HG03342 (cell line): ENCODE data around the gene TTC34.

Experiments used
- ATAC-seq: cut with Tn5 transposase; IDR thresholded peaks from one replicate; pipeline ENCODE4 v1.9.1; 2021; ENCODE audit warnings: mild to moderate bottlenecking, moderate library complexity; ENCODE audit not compliant: unreplicated experiment

The TTC34 gene

DNA sequence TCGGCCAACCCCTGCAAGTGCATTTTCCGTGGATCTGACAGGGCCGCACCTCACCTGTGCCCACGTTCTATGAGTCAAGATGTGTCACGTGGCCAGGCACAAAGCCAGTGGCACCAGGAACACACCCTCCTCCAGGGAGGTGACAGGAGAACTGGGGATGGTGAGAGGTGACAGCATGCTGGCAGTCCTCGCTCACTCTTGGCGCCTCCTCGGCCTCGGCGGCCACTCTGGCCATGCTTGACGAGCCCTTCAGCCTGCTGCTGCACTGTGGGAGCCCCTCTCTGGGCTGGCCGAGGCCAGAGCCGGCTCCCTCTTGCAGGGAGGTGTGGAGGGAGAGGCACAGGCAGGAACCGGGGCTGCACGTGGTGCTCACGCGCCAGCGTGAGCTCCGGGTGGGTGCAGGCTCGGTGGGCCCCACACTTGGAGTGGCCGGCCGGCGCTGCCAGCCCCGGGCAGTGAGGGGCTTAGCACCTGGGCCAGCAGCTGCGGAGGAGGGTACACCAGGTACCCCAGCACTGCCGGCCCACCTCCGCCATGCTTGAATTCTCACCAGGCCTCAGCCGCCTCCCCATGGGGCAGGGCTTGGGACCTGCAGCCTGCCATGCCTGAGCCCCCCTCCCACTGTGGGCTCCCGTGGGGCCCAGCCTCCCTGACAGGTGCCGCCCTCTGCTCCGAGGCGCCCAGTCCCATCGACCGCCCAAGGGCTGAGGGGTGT, 11.6 kb upstream of the TTC34 start:
- ATAC-seq: no peak

DNA sequence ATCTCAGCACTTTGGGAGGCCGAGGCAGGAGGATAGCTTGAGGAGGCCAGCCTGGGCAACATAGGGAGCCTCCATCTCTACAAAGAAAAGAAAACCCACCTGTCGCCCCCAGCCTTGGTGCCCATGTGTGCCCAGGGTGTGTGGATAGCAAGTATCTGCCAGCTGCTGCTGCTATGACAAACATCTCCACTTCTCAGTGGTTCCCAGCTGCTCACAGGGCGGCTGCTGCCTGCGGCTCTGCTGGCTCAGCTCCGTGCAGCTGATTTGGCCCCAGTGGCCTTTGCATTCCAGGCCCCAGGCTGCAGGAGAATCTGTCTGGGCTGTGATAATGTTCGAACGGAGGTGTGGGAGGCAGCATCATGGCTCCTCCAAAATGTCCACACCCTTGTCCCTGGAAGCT, 10.6 kb upstream of the TTC34 start:
- no peak for ATAC-seq

DNA sequence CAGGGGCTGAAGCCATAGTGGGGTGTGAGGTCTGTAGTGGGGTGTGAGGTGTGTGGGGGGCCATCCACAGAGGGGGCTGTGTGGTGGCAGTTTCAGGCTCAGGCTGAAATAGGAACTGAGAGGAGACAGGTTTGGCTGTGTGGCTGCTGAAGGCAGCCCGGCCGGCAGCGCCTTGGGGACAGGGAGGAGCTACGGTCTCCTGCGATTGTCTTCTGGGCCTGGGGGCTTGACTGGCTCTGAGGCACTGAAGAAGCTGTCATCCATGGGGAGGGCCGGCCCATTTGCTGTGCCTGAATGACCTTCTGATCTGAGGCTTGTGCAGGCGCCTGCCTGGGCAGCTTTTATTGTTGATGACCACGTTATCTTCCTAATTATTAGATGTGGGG, 10.0 kb upstream of the TTC34 start:
- no peak for ATAC-seq

DNA sequence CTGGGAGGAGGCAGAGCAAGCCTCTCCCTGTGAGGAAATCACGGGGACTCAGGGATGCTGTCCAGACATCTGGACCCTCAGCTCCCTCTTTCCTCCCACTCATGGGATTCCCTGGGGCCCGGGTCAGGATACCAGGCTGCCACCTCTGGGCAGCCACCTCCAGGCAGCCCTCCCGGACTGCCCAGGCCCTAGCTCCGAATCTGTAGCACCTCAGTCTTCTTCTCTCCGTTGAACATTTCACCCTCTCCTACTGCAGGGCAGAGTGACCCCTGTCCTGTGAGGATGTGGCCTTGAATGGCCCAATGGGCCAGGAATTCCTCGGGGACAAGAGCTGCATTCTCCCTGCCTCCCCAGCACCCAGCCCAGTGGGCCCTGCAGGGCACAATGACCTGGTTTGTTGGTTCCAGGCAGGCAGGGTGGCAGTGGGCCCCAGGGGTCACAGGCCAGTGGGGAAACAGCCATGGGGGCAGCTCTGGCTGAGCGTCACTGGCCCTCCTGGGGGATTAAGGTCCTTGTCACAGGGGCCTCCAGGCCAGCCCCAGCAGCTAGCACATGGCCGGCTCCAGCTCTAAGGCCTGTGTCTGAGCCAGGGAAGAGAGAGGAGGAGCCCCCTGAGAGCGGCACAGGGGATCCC, 9.5 kb upstream of the TTC34 start:
- no peak for ATAC-seq

DNA sequence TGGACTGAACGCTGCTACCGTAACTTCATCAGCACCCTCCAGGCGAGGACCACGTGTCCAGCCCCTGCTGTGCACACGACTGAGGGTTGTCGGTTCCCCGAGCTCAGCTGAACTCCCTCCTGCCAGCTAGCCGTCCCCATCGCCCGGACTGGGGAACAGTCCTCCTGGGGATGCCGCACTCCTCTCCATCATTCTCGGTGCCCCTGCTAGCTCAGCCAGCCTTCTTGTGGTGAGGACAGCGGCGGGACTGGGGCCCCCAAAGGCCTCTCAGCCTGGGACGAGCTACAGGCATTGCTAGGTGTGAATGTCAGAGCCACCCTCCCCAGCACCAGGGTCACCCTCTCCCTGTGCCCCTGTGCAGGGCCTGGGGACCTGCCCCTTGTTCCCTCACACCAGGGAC, 8.8 kb upstream of the TTC34 start:
- ATAC-seq: no peak

DNA sequence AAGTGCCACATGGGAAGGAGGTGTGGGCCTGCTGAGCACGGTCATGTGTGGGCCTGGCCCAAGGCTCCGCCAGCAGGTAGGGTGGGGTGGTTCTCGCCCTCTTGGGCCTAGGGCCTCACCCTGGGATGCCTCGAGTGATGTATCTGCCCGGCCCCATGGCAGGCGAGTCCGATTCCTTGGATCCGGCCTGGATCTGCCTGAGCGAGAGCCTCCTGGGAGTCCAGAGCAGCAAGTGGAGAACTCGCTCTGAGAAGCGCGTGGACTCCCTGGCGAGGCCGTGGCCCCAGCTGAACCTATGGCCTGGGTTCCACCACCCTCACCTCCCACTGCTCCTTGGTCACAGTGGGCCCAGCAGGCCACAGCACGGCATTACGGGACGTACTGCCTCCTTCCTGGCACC, 8.2 kb upstream of the TTC34 start:
- ATAC-seq: no peak

DNA sequence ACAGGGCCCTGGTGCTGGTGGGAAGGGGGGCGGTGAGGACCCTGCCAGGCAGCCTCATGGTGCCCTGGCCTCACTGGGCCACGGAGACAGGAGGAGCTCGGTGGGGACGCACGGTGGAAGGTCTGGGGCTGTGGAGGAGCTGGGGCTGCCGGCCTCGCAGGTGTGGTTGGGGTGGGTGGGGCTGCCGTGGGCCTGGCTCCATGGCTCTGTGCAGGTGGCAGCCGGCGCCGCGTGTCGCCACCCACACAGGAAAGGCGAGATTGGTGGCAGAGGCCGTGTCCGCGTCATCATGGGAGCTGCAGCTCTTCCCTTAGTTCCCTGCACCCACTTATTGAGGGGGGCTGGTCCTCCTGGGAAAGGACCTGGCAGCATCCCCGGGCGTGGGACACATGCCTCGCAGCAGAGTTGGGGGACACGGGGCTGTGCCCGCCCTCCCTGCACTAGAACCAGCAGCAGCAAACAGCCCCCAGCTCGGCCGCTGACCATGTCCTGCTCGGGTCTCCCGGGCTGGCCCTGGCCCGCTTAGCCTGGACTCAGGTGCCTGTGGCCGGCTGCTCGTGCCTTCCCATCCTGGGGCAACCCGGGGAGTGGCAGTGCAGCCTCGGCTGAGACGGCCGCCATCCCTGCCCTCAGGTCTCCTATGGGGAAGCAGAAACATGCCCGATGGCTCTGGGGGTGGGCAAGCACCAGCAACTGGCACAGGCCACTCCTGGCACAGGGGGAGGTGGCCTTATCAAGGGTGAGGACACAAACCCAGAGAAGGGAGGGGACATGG, 7.5 kb upstream of the TTC34 start:
- ATAC-seq: no peak

DNA sequence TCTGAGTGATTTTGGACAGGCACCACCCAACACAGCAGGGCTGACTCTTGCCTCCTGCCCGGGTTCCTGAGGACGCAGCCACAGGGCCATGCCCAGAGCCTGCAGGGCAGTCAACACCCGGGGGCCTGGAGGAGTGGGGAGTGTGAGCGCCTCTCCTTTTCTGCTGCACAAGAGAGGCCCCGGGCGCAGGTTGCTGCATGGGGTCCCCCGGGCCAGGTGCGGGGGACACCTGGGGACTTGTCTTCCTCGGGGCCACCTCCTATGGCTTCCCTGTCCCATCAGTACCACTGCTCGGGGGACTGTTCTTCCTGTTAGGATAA, 6.9 kb upstream of the TTC34 start:
- no peak for ATAC-seq

DNA sequence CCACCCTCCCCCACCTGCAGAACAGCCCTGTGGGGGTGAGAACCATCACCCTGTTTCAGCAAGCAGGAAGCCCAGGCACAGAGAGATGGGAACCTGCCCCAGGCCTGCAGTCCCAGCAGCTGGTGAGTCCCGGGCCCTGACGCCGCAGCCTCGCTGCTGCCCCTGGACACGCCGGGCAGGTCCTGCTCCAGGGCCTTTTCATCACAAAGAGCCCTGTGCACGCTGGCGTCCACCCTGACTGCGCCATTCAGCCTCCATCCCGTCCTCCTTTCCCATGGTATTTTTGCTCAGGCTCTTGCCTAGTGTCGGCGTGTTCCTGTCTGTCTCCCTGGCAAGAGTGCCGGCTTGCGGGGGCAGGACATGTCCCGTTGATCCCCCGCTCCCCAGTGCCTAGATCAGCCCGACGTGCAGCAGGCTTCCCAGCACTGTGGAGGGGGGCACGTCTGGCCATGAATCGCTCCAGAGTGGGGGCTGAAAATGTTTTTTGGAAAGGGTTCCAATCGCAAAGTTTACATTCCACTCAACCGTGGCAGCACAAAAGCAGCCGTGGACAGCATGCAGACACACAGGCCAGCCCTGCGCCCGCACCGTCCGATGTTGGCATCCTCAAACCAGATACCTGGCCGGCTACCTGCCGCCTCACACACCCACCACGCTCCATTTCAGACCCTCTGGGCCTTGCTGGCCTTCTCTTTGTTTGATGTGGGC, 6.3 kb upstream of the TTC34 start:
- ATAC-seq: no peak

DNA sequence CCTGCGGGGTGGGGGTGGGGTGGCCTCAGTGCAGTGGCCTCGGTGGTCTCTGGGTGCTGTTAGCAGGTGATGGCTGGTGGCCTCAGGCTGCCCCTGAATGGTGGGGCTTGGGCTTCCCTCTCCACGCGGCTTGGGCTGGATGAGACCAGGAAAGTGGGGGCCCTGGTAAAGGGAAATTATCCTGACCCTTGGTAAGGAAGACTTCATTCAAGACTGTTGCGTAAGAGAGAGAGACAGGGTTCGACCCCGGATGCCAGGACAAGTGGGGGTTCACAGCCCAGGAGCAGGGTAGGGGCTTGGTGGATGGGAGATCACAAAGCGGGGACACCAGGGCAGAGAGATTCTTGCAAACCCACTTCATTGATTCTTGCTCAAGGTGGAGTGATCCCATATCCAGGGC, 5.5 kb upstream of the TTC34 start:
- ATAC-seq: no peak

DNA sequence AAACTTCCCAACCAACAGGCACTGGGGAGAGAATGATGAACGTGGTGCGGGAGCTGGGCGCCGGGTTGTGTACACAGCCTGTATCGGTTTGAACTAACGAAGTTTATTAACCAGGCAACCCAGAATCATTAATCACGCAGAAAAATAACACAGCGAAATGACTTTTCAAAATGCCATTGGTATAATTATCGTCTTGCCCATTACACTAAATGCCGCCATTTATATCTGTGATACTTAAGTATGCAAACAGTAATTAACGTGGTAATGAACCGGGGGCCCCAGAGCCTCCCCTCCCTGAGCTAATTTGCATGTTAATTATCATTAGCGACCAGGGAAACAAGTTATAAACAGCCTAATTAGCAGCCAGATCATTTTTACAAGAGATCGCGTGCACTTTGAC, 5.1 kb upstream of the TTC34 start:
- no peak for ATAC-seq

DNA sequence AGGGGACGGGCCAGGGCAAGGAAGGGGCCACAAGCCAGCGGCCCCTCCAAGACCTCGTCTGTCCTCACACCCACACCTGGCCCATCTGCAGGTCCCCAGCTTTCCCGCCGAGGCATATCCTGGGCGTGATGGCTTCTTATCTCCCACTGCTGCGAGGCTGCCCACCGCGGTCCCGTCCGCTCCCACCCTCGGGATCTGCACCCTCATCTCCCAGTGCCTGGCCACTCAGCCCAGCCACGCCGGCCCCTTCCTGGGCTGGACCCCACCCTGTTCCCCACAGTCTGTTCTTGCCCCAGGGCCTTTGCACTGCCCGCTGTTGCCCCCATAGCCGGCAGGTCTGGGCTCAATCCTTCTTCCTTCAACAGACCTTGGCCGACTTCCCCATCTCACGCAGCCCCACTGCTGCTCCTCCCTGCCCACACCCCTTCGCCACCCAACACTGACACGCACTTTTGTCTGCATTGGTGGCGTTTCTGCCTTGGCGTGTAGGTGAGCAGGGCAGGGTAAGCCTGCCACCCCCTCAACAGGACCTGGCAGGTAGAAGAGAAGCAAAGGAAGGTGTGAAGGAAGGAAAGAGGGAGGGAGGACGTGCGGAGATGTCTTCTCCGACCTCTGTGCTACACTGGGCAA, 4.4 kb upstream of the TTC34 start:
- no peak for ATAC-seq

DNA sequence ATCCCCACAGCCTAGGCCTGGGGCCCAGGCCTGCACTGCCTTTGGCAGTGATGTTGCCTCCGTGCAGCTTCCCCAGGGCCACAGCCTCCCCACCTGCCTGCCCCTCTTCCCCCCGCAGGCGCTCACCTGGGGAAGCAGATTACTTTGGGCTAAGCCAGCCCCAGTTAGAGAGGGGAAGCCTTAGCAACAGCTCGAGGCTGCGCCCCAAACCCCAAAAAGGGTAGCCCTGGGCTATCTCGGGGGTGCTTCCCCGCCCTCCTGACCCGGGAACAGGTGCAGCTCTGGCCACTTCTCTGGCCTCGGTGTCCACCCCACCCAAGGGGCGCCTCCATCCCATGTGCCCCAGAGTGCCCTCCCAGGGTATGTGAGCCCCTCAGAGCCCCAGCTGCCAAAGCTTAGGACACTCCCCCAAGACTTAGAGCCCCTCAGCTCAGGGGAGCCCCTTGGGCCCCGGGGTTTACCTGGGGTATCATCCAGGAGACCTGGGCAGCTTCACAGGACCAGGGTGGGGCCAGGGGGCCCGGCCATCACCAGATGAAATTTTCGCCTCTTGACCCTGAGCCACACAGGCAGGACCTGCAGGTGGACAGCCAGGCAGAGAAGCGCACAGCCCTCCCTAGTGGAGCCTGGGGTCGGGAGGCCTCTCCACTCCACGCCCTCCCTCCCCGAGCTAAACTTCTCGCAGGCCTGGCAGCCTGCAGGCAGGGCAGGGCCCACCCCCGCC, 3.3 kb upstream of the TTC34 start:
- no peak for ATAC-seq

DNA sequence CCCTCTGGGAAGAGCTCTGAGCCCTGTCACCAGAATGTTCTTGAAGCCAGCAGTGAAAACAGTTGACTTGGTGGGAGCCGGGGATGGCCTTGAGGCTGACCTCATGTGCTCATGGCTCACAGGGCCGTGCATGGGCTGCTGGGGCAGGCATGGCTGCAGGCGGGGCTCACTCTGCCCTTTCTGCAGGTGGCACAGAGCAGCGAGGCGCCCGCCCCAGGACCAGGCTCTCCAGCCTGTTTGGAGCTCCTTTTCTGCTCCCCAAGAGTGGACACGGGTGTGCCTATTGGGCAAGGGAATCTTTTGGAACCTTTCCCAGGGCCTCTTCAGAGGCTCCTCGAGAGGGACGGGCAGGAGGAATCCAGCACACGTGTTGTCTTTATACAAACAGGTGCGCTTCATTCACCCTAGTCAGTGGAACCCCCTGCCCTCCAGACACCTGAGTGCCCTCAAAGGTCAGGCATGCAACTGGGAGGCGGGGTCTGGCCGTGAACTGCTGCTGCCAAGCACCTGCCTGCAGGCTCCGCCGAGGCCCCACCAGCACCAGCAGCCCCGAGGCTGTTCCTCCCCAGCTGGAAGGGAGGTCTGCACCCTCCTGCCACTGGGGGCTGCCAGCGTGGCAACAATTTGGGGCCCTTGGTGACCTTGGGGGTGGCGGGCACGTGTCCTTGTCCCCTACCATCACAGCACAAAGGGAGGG, 2.6 kb upstream of the TTC34 start:
- ATAC-seq: no peak

DNA sequence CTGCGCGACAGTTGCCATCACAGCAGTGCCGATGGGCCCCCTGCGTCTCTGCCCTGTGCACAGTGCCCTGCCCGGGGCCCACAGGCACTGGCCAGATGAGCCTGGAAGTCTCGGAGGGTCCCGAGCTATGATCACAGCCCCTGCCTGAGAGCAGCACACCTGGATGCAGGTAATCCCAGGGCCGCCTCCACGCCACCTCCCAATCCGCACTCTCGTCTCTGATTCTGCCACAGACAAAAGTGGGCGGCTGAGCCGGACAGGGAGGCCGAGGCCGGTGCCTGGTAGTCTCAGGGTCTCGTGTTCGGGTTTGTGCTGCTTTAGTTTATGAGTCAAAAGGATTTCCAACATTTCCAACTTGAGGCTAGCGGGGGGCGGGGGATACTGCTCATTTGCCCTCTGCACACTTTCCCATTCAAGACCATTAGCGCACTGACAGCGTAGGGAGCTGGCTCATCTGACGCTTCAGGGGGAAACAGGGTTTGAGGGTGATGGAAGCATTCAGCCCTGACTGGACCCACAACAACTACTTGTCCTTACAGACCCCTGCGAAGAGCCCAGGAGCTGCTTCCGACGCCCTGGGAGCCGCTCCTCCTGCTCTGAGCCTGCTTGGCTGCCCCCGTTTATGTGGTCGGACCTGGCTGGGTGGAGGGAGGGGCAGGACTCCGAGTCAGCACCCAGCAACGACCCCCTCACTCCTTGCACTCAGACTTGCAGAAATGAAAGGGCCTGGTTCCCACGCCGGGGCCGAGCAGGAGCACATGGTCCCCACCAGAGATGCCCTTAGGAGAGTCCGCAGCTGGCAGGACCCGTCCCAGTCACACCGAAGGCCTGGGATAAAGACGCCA, 1.8 kb upstream of the TTC34 start:
- ATAC-seq: no peak

DNA sequence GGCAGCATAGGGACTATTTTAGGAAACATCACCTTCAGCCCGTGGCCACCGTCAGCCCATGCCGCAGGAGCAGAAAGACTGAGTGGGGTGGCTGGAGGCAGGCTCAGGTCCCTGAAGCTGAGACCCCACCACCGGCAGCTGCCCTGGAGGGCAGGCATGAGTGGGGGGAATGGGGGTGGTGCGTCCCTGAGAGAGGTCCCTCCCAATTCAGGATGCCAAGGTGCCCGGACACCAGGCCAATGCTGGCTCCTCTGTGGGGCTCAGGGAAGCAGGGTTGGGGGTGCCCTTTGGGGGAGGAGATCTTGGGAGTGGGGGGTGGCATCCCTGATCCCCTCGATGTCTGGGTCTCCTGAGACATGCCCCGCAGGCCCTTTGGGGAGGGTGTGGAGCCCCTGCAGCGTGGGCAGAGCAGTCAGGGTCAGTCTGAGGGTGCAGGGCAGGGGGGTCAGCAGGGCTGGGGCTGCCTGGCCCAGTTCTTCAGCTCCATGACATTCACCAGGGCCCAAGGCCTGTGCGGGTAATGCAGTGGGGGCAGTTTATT, 998 bp upstream of the TTC34 start:
- no peak for ATAC-seq

DNA sequence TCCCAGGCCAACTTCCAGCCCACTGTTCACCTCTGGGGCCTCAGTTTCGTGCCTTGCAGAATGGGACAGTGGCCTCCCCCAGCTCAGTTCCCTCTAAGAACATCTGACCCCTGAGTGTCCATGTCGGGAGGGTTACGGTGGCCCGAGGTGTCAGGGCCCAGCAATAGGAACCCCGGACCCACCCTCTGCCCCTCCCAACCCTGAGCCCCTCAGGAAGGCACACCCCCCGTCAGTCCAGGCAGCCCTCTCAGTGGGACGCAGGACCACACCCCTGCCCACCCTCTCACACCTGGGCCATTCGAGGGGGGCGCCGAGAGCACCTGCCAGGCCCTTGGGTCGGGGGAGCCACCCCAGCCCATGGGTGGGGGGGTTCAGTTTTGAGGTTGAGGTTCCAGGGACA, 447 bp downstream of the TTC34 start:
- no peak for ATAC-seq

DNA sequence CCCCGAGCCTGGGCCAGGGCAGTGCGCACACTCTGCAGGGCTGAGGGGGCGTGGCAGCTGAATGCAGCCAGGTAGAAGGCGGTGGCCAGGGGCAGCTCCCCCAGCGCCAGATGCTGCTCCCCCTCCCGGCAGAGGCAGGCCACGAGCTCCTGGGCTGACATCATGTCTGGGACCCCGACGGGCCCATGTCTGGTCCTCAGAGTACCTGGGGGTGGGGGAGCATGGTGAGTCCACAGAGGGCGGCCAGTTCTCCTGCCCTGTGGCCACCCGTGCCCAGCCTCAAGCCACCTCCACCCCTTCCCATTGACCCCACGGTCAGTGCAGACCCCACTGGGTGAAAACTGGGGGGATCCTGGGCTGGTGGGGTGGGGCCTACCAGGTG, 838 bp downstream of the TTC34 start:
- ATAC-seq: no peak
